HPDE6-E6E7 (cell line): ENCODE results near the gene OR6C68.
"Not testable (repeated sequence)": the region's sequence is repeated elsewhere in the genome, so short reads cannot be mapped to it uniquely, and the experiment has no call there.

Source experiments
- DNase-seq: peaks from one replicate; pipeline ENCODE4 v3.0.0; 2011; ENCODE audit warnings: missing footprints; ENCODE audit errors: extremely low spot score

Gene OR6C68

DNA sequence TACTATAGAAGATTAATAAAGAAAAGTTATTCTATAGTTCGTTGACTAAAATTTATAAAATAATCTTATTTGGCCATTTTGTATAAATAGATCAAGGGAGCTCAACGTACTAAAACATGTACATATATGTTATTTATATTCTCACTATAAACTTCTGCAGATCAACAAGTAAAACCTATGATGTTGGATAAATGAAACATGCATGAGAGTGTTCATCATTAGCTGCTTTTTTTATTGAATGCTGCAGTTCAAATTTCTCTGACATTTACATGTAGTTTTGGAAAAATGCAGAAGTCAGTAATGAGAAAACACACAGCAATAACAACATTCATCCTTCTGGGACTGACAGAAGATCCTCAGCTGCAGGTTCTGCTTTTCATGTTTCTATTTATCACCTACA is at the start of gene OR6C68:
Gene OR6C68 (plus strand): TSS at position 301 of the 400 bp plus-strand sequence. CDS start 0 bp downstream, at position 301.
- DNase-seq = no peak

GRCh38 chr12:55443776-55444175 is 48.4 kb upstream of the OR6C68 start, which contains the start of gene OR6C2:
OR6C2 (plus strand) TSS chr12:55444076; CDS start chr12:55452214, 8,138 bp downstream.
- DNase-seq = no peak

- DNase-seq = no peak
These were observed 46.8 kb upstream of the OR6C68 start for GRCh38 chr12:55445357-55445756.

DNA sequence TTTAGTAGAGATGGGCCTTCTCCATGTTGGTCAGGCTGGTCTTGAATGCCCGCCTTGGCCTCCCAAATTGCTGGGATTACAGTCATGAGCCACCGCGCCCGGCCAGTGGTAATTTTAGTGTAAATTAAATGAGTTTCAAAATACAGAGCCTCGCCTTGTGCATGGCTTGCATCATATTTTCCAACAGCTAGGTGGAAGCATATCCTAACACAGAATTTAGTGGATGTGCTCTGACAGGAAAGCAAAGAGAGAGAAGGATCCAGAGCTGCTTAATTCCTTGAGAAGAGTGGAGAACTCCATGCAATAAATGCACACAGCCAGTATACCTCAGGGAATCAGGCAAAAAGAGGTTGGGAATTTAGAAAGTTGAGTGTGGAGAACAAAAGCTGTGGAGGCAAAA is 45.9 kb upstream of the OR6C68 start:
- DNase-seq = no peak

- DNase-seq = no peak
These were observed 43.4 kb upstream of the OR6C68 start for GRCh38 chr12:55448825-55449224.

GRCh38 chr12:55464926-55465325 is 27.3 kb upstream of the OR6C68 start:
- not testable (repeated sequence) for DNase-seq

DNA sequence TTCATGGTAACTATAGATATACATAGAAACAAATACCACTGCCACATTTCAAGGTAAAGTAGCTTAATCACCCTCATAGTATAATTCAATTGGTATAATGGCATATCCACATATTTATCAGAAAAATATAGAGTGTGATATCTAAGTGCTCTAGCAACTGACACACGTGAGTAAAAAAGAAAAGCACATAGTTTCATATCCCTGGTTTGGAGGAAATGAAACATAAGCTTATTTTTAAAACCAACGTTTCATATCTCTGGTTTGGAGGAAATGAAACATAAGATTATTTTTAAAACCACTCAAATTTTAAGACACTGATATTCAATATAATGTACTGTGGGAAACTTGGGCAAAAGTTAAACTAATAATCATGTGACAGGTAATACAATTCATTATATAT is 24.3 kb upstream of the OR6C68 start:
- DNase-seq = no peak

DNA sequence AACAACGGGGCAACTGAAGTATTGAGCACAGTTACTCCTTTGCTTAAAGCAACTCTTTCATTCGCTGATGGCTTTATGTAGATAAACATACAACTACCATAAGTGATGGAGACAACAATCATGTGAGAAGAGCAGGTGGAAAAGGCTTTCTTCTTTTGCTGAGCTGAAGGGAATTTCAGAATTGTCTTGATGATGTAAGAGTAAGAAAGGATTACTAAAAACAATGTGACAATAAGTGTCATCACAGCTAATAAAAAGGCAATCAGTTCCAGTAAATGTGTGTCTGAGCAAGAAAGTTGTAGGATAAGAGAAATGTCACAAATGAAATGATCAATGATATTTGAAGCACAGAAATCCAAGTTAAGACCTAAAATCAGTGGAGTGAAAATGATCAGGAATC is 22.9 kb upstream of the OR6C68 start:
- no peak for DNase-seq

DNA sequence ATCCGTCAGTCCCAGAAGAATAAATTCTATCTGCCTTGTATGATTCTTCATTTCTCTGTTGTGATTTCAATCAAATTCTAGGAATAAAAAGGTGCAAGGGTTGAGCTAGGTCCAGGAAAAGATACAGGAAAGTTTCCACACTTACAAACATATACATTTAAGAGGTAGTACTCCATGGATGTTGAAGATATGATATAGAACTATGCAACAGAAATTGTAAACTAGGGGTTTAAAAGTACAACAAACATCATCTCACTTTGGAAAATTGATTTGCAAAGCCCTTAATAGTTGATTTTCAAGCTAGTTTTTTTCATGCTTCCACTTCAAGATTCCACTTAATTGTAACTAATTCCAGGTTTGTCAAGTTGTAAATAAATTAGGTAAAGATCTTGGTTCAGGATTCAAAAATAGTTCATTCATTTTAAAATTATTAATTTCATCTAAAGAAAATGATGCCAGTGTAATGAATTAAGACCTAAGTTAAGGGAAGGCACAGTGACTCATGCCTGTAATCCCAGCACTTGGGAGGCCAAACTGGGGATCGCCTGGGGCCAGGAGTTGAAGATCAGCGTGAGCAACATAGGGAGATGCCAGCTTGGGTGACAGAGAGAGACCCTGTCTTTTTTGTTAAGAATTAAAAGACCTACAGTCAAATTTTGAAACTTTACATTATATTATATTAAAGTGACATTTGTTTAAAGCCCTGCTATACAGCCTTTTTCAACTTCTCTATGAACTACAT is 21.9 kb upstream of the OR6C68 start, which contains the start of gene OR6C70:
Gene OR6C70 (minus strand): TSS at position 51 of the 742 bp plus-strand sequence. CDS start 0 bp downstream, at position 51.
- DNase-seq = no peak

DNA sequence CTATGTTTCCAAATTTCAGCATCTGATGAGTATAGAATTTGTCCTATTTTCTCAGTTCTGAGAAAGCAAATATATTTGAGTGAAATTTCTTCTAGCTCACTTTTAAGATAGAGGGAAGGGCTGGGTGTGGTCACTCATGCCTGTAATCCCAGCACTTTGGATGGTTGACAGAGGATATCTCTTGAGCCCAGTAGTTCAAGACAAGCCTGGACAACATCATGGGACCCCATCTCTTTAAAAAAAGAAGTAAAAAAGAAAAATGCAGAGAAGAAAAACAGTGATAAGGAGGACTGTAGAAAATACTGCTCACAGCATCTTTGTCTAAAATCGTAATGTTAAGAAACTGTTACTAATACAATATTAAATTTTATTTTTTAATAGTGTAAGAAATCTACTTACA is 19.9 kb upstream of the OR6C68 start:
- no peak for DNase-seq

DNA sequence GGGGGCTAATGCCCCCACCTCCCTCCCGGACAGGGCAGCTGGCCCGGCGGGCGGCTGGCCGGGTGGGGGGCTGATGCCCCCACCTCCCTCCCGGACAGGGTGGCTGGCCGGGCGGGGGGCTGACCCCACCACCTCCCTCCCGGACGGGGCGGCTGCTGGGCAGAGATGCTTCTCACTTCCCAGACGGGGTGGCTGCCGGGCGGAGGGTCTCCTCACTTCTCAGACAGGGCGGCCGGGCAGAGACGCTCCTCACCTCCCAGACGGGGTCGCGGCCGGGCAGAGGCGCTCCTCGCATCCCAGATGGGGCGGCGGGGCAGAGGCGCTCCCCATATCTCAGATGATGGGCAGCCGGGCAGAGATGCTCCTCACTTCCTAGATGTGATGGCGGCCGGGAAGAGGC is 13.0 kb upstream of the OR6C68 start:
- DNase-seq = not testable (repeated sequence)

DNA sequence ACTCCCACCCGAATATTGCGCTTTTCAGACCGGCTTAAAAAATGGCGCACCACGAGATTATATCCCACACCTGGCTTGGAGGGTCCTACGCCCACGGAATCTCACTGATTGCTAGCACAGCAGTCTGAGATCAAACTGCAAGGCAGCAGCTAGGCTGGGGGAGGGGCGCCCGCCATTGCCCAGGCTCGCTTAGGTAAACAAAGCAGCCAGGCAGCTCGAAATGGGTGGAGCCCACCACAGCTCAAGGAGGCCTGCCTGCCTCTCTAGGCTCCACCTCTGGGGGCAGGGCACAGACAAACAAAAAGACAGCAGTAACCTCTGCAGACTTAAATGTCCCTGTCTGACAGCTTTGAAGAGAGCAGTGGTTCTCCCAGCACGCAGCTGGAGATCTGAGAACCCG is 7.9 kb upstream of the OR6C68 start:
- not testable (repeated sequence) for DNase-seq

DNA sequence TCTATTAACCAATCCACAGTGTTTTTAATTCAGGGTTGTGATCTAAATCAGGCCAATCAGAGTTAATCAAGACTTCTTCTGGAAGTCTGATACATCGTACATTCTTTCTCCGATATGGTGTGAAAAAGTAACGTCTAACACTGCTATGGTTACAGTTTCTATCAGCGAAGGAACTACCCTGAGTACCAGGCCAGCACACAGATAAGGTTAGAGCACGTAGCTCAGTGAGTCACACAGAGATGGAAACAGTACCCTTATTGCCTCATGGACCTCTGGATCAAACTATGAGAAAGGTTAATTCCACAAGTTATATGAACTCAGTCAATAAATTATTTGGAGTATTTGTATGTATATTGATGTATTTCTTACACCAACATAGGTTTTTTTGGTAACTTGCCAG is 3.3 kb downstream of the OR6C68 start:
- DNase-seq = no peak

GRCh38 chr12:55499231-55499630 is 7.1 kb downstream of the OR6C68 start:
- DNase-seq = no peak

DNA sequence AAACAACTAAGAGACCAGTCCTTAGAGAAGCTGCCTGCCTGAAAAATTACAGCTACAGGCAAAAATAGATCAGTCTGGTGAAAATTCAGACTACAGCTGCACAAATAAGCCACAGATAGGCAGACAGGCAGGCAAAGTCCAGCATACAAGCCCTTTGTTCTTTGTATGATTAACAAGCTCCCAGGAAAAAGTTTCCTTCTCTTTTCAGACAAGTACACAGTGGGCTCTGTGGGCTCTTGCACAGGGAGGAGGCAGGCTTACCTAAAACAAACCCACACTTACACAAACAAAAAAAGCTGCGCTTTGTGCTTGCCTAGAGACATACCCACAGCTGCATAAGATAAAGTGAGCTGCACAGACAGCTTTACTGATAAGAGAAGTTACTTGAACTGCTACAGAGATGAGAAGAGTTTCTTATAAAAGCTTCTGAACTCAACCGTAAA is 7.7 kb downstream of the OR6C68 start:
- DNase-seq = no peak

DNA sequence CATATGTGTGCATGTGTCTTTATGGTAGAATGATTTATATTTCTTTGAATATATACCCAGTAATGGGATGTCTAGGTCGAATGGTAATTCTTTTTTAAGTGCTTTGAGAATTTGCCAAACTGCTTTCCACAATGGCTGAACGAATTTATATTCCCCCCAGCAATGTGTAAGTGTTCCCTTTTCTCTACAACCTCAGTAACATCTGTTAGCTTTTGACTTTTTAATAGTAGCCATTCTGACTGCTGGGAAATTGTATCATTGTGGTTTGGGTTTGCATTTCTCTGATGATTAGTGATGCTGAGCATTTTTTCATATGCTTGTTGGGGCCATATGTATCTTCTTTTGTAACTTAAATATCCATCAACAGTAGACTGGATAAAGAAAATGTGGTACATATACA is 9.4 kb downstream of the OR6C68 start:
- DNase-seq = no peak

GRCh38 chr12:55515696-55516095 is 23.5 kb downstream of the OR6C68 start:
- DNase-seq = no peak

GRCh38 chr12:55516391-55516790 is 24.2 kb downstream of the OR6C68 start:
- DNase-seq = no peak
